ENCODE measurements around the gene B4GALNT4.

DNA sequence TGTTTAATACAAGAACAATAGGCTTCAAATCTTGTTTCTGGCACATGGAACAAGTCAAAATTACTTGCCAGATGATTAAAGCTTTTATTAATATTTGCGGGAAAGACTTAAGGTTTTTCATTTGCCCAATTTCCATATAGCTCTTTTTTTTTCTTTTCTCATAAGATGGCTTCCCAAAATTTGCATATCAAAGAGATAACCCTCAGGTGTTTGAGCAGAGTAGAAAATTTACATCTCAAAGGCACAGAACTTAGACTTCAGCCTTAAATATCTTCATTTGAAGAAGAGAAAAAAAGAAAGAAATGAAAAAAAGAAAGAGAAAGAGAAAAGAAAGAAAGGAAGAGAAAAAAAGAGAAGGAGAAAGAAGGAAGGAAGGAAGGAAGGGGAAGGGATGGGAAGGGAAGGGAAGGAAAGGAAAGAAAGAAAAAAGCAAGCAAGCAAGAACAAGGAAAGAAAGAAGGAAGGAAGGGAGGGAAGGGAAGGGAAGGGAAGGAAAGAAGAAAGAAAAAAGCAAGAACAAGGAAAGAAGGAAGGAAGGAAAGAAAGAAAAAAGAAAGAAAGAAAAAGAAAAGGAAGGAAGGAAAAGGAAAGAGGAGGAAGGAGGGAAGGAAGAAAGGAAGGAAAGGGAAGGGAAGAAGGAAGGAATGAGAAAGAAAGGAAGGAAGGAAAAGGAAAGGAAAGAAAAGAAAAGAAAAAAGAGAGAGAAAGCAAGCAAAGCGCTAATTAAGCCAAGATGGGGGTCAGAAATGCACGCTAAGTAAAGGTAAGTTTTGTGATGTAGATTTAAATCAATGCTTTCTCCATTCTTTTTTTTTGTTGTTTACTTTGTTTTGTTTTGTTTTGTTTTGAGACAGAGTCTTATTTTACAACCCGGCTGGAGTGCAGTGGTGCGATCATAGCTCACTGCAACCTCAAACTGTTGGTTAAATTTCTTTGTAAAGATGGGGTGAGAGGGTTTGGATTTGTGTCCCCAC is 28.5 kb upstream of the B4GALNT4 start:
- no peak for TF ChIP-seq CTCF (conservative IDR thresholded peaks at IDR 0.05)
- TF ChIP-seq EZH2 (IDR thresholded peaks at IDR 0.05; ENCODE audit: low read depth), result no peak
